HL-60/S4 treated with retinoic acid at 250 ng/mL for 4 days and 3 days (cell line): Measurements from ENCODE around the gene NUDT9.
"Not testable (repeated sequence)": the region's sequence is repeated elsewhere in the genome, so short reads cannot be mapped to it uniquely, and the experiment has no call there.

ENCODE experiments used
- in situ Hi-C: fragments of 300-500 bp; cut with MboI; formaldehyde crosslinking; loops from 2 replicates; pipeline ENCODE4 v1.7.0; 2022; ENCODE audit warnings: low sequenced_read_pairs

Gene NUDT9

DNA sequence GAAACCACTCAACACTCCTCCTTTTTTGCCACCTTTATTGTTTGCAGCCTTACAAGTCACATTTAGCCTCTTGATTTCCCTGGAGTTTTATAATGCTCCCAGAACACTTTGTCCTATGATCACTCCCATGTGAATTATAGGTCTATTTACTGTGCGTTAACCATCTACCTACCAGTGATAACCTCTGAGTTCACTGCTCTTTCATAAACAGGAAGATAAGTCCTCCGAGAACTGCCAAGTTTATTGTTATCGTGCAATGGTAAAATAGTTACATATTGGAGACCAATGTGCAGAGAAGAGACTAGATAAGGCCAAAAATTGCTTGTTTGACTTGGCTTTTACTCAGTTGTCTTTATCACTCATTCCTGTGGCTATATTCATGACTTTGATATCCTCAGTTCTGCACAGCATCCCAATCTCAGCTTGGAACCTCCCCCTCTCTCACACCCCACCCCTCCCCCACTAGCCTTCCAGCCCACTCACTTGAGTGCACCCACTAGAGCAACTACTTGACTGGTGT, 12.9 kb upstream of the NUDT9 start:
- in situ Hi-C loops: no loop called here

GRCh38 chr4:87410157-87410556, 12.2 kb upstream of the NUDT9 start:
- in situ Hi-C loops: no loop called here

- in situ Hi-C loops: no loop called here
Observed at GRCh38 chr4:87410679-87411078, 11.7 kb upstream of the NUDT9 start.

GRCh38 chr4:87414816-87415215, 7.6 kb upstream of the NUDT9 start:
- in situ Hi-C loops: no loop called here

GRCh38 chr4:87416965-87417364, 5.4 kb upstream of the NUDT9 start:
- in situ Hi-C loops: no loop called here

GRCh38 chr4:87418410-87418809, 4.0 kb upstream of the NUDT9 start:
- in situ Hi-C loops: not testable (repeated sequence)

GRCh38 chr4:87419578-87420249, 2.7 kb upstream of the NUDT9 start:
- in situ Hi-C loops: no loop called here

DNA sequence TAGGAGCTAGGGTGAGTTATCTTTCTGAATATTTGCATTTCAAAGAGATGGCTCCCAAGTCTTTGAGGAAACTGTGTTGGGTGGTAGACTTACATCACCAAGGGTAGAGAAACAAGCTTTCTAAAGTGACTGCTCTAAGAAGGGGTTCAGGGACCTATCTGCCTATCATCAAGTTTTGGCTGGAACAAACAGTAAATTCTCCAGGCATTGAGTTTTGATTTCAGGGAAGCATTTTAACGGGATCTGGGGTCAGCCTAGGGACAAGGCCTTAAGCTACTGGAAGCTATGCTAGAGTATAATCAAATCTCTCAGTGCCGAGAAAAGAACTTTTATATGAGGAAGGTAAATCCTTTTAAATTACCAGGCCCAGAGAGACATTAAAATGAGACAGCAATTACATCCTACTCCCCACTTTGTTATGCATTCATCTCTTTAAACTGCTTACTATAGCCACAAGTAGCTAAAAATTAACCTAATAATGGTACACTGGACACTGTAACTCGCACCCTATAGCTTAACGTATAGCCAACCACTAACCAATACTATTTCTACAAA, 2.0 kb upstream of the NUDT9 start:
- in situ Hi-C loops: no loop called here

- in situ Hi-C loops: no loop called here
Observed at GRCh38 chr4:87423317-87424098, 1.1 kb downstream of the NUDT9 start.

DNA sequence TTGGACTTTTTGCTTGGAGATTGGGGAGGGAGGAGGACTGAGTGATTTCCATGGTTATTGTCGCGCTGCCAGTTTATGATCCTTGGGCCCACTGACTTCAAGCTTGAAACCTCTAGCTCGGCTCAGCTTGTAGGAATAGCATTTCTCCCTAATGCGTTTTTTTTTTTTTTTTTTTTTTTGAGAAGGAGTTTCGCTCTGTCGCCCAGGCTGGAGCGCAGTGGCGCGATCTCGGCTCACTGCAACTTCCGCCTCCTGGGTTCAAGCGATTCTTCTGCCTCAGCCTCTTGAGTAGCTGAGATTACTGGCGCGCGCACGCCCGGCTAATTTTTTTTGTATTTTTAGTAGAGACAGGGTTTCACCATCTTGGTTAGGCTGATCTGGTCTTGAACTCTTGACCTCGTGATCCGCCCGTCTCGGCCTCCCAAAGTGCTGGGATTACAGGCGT, 1.7 kb downstream of the NUDT9 start:
- in situ Hi-C loops: not testable (repeated sequence)

GRCh38 chr4:87425711-87426110, 3.3 kb downstream of the NUDT9 start:
- in situ Hi-C loops: no loop called here

GRCh38 chr4:87426865-87427517, 4.6 kb downstream of the NUDT9 start:
- in situ Hi-C loops: no loop called here

DNA sequence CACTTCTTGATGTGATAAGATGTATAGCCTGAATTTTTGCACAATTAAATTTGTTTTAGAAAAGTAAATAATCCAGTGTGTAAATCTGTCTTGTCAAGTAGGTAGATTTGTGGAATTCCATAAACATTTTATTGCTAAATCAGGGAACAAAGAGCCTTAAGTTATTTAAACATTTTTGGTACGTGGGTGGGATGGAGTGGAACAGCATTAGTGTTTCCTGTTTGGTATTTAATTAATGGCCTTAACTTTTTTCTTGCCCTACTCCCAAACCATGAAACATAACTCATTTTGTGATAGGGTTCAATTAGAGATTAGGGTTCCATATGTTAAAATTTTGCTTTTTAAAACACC, 5.1 kb downstream of the NUDT9 start:
- in situ Hi-C loops: no loop called here

GRCh38 chr4:87428979-87429378, 6.6 kb downstream of the NUDT9 start:
- in situ Hi-C loops: no loop called here

GRCh38 chr4:87430038-87430437, 7.7 kb downstream of the NUDT9 start:
- in situ Hi-C loops: no loop called here

- in situ Hi-C loops: no loop called here
Observed at GRCh38 chr4:87433342-87433741, 11.0 kb downstream of the NUDT9 start.

GRCh38 chr4:87442889-87443288, 20.5 kb downstream of the NUDT9 start:
- in situ Hi-C loops: no loop called here

DNA sequence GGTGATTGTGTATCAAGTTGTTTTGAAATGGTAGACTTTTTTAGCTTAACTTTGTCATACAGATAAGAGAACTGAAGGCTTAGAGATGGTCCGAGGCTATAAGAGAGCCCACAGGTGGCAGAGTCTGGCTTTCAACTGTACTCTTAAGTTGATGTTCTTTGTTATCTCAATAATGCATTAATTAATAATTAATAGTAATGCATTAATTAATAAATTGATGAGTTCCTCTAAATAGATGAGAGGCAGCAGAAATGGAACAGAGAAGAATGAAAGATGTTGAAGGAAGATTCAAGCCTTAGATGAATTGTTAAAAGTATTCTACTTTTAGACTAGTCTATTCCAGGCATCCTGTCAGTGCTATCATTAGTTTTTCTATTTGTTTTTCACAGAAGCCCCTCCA, 22.4 kb downstream of the NUDT9 start:
- in situ Hi-C loops: no loop called here

GRCh38 chr4:87445964-87446363, 23.6 kb downstream of the NUDT9 start:
- in situ Hi-C loops: no loop called here

DNA sequence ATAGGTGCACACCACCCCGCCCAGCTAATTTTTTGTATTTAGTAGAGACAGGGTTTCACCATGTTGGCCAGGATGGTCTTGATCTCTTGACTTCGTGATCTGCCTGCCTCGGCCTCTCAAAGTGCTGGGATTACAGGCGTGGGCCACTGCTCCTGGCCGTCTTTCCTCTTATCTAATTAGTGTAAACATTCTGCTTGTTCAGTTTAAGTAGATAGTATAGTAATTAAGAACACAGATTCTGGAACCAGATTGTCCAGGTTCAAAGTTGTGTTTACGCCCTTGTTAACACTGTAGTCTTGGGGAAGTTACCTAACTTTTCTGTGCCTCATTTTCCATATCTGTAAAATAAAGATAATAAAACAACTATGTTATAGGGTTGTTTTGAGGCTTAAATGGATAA, 24.0 kb downstream of the NUDT9 start:
- in situ Hi-C loops: not testable (repeated sequence)

DNA sequence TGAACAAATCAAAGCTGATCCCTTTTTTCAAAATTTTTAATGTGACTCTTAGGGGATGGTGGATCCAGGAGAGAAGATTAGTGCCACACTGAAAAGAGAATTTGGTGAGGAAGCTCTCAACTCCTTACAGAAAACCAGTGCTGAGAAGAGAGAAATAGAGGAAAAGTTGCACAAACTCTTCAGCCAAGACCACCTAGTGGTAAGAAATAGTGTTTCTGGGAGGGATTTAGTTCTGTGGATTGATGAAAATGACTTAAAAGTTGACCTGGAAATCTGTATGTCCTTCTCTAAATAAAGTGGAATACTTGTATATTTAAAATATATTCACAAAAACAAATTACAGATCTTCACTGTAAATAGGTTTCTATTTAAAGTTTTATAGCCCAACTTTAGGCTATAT, 29.2 kb downstream of the NUDT9 start:
- in situ Hi-C loops: loop anchor here (25.0 kb wide), 2 partner anchors 189 to 289 kb away; no protein-coding TSS in a partner anchor
